ENCODE results near the gene PNMA6F. TPM values are rescaled to one million over a fixed set of nuclear protein-coding genes. Genes with fewer than 3 reads are reported as not detected.

Gene PNMA6F
- total RNA-seq, 1 experiment from 2014 or later, result not detected

DNA sequence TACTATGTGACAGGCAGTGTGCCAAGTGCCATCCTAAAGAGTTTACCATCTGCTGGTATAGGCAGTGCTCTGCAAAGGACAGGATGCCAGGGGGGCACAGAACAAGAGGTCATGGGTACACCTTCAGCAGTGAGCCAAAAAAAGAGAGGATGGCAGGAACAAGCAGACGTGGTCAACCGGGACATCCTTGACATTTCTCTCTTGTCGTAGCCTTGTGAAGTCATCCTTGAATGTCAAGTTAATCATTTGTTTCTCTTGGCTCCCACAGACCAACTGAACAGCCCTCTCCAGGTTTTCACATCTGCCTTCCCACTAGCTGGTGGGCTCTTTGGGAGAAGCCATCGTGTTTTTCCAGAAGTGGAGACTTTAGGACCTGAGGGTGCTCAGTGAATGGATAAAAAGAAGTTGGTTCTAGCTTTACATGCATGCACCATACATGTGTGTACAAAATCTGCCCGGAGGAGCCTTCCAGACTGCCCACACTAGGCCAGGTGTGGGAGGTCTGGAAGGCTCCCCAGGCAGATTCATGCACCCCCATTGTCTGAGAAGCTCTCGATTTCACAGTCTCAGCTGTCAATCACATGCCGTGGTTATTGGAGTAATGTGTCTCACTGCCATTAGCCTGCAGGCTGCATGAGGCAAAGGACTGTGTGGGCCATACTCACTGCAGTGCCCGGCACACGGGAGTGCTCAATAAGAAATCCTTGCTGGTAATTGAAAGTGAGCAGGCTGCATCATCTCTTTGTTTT lies 16.4 kb downstream of the PNMA6F start:
- no TSS peak for BruUV-seq (replicated peaks)
- Mint-ChIP-seq H3K27me3 (ENCODE audit: unreplicated experiment) (peaks cover 99% of the 10 kb centered on the region), H3K36me3 (ENCODE audit: insufficient read depth, unreplicated experiment) (no peaks in the 10 kb centered on the region), H3K9me3 (ENCODE audit: low read depth, unreplicated experiment) (no peaks in the 10 kb centered on the region), H3K4me1 (ENCODE audit: low read depth, unreplicated experiment) (no peaks in the 10 kb centered on the region), H3K27ac (ENCODE audit: unreplicated experiment) (no peak overlapping the region), H3K4me3 (ENCODE audit: low read depth, unreplicated experiment) (no peak overlapping the region)
- CTCF ChIA-PET, result no interaction called here
- intact Hi-C loops (cut with micrococcal nuclease; ENCODE audit: unreplicated experiment), result no loop called here
- TF ChIP-seq, protein P1, sequence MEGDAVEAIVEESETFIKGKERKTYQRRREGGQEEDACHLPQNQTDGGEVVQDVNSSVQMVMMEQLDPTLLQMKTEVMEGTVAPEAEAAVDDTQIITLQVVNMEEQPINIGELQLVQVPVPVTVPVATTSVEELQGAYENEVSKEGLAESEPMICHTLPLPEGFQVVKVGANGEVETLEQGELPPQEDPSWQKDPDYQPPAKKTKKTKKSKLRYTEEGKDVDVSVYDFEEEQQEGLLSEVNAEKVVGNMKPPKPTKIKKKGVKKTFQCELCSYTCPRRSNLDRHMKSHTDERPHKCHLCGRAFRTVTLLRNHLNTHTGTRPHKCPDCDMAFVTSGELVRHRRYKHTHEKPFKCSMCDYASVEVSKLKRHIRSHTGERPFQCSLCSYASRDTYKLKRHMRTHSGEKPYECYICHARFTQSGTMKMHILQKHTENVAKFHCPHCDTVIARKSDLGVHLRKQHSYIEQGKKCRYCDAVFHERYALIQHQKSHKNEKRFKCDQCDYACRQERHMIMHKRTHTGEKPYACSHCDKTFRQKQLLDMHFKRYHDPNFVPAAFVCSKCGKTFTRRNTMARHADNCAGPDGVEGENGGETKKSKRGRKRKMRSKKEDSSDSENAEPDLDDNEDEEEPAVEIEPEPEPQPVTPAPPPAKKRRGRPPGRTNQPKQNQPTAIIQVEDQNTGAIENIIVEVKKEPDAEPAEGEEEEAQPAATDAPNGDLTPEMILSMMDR (IDR thresholded peaks at IDR 0.05; ENCODE audit: unreplicated experiment), result no peak
- DNase-seq, result no peak

DNA sequence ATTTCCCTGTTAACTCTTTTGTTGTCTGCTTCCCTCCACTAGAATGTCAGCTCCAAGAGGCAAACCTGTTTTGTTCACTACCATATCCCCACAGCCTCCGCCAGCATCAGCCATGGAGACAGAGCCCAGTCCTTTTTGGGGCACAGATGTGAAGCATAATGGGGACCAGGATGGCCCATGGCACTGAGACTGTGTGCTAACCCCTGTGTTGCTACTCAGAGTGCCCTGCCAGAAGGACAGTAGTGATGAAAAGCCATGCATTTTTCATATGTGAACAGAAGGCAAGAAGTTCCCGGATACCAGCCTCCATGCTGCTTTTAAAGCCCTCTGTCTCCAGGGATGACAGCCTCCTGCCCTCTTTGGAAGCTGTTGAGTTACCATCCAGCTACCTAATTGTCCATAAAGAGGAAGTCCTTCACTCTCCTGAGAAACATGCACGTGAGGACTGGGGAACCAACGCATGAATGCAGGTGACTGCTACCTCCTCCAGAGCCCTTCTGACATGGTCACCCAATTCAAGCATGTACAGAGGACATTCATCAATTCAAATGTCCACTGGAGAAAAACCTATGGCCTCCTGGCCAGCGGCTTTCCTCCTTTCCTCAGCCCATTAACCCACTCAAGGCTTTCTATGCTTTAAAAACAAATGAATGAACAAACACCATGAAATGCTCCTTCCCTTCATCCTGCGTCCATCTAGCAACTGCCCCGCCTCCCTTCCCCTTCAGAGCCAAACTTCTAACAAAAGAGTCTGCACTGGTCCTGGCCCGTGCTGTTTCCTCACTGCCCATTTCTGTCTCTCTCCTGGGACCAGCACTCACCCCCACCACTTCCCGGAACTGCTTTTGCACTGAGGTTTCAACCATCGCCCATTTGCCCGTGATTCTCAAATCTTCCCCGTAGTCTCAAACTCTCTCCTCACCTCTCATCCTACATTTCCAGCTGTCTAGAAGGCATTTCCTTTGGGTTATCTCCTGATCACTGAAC lies 18.0 kb downstream of the PNMA6F start:
- intact Hi-C loops (cut with micrococcal nuclease; ENCODE audit: unreplicated experiment), result no loop called here
- DNase-seq, result no peak
- no peaks in the 10 kb centered on the region for H3K36me3 Mint-ChIP-seq (ENCODE audit: insufficient read depth, unreplicated experiment)
- no peak overlapping the region for H3K4me3 Mint-ChIP-seq (ENCODE audit: low read depth, unreplicated experiment)
- TF ChIP-seq, protein P1 (IDR thresholded peaks at IDR 0.05; ENCODE audit: unreplicated experiment), result no peak
- H3K4me1 Mint-ChIP-seq (ENCODE audit: low read depth, unreplicated experiment), result no peaks in the 10 kb centered on the region
- no TSS peak for BruUV-seq (replicated peaks)
- CTCF ChIA-PET, result no interaction called here
- H3K9me3 Mint-ChIP-seq (ENCODE audit: low read depth, unreplicated experiment), result no peaks in the 10 kb centered on the region
- no peak overlapping the region for H3K27ac Mint-ChIP-seq (ENCODE audit: unreplicated experiment)
- H3K27me3 Mint-ChIP-seq (ENCODE audit: unreplicated experiment), result peaks cover 99% of the 10 kb centered on the region

- intact Hi-C loops (cut with micrococcal nuclease; ENCODE audit: unreplicated experiment), result no loop called here
- Mint-ChIP-seq H3K4me1 (ENCODE audit: low read depth, unreplicated experiment) (no peaks in the 10 kb centered on the region), H3K27ac (ENCODE audit: unreplicated experiment) (no peak overlapping the region), H3K36me3 (ENCODE audit: insufficient read depth, unreplicated experiment) (no peaks in the 10 kb centered on the region), H3K4me3 (ENCODE audit: low read depth, unreplicated experiment) (no peak overlapping the region), H3K9me3 (ENCODE audit: low read depth, unreplicated experiment) (no peaks in the 10 kb centered on the region), H3K27me3 (ENCODE audit: unreplicated experiment) (peaks cover 99% of the 10 kb centered on the region)
- CTCF ChIA-PET, result no interaction called here
- no TSS peak for BruUV-seq (replicated peaks)
- no peak for DNase-seq
- TF ChIP-seq, protein P1 (IDR thresholded peaks at IDR 0.05; ENCODE audit: unreplicated experiment), result no peak
Observed at GRCh38 chrX:153302796-153303195, 18.8 kb downstream of the PNMA6F start.

- TF ChIP-seq, protein P1 (IDR thresholded peaks at IDR 0.05; ENCODE audit: unreplicated experiment), result no peak
- no TSS peak for BruUV-seq (replicated peaks)
- CTCF ChIA-PET, result no interaction called here
- DNase-seq, result no peak
- Mint-ChIP-seq H3K27me3 (ENCODE audit: unreplicated experiment) (peaks cover 99% of the 10 kb centered on the region), H3K4me1 (ENCODE audit: low read depth, unreplicated experiment) (no peaks in the 10 kb centered on the region), H3K36me3 (ENCODE audit: insufficient read depth, unreplicated experiment) (no peaks in the 10 kb centered on the region), H3K4me3 (ENCODE audit: low read depth, unreplicated experiment) (no peak overlapping the region), H3K9me3 (ENCODE audit: low read depth, unreplicated experiment) (no peaks in the 10 kb centered on the region), H3K27ac (ENCODE audit: unreplicated experiment) (no peak overlapping the region)
- intact Hi-C loops (cut with micrococcal nuclease; ENCODE audit: unreplicated experiment), result no loop called here
Observed at GRCh38 chrX:153301746-153302145, 19.8 kb downstream of the PNMA6F start.

All from Calu3 (cell line).